GM19455 (cell line): ENCODE results near the gene FRMD3.
"Not testable (repeated sequence)": the region's sequence is repeated elsewhere in the genome, so short reads cannot be mapped to it uniquely, and the experiment has no call there.

Source experiments
- ATAC-seq: cut with Tn5 transposase; IDR thresholded peaks from one replicate; pipeline ENCODE4 v1.9.1; 2021; ENCODE audit not compliant: unreplicated experiment

The FRMD3 gene

DNA sequence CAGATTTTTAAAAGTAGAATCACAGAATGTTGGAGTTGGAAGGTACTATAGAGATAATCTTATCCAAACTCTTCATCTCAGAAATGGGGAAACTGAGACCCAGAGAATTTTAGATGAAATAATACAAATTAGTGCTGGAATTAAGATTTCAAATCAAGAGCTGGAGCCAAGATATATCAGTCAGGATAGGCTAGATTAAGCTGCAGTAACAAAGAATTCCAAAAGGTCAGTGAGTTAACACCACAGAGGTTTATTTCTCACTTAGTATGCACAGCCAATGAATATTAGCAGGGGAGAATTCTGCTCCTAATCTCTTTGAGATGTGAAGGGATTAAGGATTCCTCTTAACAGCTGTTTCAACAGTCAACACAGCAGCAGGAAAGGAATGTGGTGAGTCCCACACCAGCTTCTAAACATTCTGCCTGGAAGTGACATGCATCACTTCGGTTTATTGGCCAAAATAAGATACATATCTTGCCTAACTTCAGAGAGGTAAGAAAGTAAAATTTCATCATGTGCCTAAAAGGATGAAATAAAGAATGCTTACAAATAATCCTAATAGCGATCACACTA lies 136.8 kb downstream of the FRMD3 start:
- ATAC-seq: no peak

DNA sequence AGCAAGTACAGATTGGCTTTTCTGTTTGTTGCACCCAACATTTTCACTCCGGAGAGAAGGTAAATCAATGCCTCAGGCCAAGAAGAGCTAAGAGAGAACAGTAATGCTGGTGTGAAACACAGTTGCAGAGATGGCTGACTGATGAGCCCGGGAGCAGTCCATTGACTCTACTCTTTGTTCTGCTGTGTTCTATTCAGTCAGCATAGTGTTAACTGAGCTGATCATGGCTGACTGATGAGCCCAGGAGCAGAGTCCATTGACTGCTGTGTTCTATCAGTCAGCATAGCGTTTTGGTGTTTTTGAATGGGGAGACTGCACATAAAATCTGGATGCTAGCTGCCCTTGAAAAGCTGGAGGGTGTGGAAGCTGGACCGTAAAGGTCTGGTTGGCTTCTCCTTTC lies 141.4 kb downstream of the FRMD3 start:
- no peak for ATAC-seq

DNA sequence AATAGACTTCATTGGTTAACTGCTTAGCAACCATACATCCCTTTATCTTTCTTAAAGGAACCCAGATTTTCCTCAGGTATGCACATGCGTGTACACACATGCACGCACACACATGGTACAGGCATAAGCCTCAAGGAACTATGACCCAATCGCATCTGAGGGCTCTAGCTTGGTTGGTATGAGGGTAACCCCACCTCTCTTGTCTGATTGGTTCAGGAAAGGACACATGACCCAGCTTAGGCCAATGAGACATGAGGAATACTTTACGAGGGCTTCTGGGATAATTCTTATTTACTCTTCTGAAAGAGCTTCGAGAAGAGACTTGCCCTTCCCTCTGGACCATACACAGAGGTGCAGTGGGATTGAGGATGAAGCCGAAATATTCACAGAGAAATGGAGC lies 141.9 kb downstream of the FRMD3 start:
- no peak for ATAC-seq

DNA sequence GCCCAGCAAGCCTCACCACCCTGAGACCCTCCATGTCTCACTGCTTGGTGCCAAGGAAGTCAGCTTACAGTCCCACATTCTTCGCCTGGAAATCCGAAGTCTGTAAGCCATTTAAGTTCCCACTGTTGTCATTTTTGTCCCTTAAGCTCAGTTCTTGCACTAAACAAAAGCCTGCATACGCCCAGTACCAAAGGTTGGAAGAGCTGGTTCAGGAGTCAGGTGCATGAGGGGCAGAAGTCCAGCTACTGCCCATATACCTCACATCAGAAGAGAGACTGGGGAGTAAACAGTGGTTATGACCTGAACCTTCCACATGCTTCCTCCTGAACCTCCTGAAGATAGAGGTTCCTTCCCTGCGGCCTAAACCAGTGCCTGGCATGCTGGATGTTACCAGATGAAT lies 146.0 kb downstream of the FRMD3 start:
- no peak for ATAC-seq

DNA sequence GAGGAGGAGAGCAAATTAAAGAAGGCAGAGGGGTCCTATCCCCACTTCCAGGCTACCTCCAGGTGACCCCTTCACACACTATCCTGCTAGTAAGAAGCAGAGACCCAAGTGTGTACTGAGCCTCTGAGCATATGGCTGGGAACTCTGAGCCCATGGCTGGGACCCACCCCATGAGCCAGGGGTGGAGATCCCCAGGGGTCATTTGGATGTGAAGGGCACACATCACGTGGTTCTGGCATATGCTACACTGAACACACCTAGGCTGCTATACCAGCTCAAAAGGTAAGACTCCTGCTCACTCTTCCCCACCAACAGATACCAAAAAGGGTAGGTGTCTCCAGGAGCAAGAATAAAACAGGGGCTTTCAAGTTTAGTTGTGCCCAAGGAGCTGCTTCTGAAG lies 149.9 kb downstream of the FRMD3 start:
- ATAC-seq: no peak

DNA sequence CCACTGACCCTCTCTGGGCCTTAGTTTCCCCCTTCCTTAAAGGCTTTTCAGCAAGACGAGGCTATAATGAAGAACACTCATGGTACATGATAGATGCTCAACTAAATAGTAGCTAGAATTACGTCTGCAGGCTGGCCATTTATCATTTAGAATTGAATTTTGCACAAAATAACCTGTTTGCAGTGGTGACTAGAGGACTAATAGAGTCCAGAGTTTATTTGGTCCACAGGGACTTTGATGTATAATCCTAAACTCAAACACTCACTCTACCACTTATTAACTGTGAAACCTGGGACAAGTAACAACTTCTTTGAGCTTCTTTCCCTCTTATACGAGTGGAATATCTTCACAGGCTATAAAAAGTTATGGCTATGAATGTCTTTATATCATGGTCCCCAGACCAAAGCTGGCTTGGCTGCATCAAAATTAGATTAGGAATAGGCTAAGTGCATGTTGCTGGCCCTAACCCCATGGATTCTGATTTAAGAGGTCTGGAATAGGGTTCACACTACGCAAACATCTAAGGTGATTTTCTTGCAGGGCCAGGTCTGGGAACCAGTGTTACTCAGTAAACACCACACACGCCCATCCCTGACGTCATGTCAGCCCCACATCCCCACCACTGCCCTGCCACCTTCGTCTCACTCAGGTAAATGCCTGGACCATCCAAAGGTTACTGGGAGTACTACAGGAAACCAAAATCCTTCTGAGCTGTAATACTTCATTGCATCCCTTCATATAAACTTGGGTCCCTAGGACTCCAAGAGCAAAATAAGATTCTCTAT lies 150.6 kb downstream of the FRMD3 start:
- ATAC-seq: no peak

DNA sequence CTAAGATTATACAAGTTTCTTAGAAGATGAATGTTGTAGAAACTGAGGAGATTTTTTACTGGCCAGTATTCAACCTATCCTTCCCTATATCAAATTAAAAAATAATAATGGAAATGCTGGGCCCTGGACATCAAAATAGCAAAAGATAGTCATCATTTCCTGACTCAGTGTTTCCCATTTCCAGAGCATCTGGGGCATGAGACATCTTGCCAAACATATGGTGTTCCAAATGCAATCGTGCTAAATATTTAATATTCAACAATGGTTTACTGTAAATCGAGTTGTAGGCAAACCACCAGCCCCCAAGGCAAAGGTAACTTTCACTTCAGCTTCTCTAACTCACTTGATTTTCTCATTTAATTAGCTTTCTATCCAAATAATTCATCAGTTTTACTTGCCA lies 152.9 kb downstream of the FRMD3 start:
- ATAC-seq: no peak

DNA sequence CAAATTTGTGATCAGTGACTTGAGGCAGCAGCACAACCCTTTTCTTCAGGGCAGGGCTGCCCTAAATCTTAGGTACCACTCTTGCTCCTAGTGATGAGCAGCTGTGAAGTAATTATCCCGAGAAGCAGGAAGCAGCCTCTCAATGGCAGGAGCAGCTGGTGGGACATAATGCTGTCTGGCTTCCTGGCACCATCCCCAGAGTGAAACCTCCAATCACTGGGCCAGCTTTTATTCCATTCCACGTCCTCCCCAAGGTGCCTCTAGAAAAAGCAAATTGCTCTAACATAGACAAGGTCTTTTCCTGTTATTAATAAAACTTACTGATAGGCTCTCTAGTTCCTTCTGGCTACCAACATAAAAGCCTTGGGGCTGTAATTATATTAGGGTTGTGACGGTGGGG lies 154.0 kb downstream of the FRMD3 start:
- no peak for ATAC-seq

DNA sequence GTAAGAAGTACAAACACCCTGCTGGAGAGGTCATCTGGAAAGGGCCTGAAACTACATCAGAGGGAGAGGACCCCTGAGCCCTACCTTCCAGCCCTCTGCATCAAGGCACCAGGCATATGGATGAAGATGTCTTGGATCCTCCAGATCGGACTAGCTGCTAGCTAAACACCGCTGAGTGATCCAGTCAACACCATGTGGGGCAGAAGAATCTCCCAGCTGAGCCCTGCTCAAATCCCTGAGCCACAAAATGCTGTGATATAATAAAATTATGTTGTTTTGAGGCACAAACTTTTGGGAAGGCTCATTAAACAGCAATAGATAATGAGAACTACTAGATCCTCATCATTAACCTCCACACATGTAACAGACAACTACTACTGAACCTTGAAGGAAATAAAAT lies 155.2 kb downstream of the FRMD3 start:
- ATAC-seq: no peak

DNA sequence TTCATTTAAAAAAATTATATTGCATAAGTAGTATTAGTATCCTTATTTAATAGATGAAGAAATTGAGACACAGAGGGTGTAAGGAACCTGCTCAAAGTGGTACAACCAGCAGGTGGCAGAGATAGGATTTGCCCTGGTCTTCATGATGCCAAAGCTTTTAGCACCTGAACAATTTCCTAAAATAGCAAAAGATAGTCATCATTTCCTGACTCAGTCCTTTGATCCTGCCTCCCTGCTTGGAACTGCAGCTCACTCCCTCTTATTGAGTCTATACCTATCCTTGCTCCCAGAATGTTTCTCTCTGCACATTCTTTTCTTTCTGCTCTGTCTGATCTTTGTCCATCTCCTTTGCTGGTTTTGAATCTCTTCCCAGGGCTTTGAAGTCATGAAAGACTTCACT lies 155.8 kb downstream of the FRMD3 start:
- ATAC-seq: no peak

DNA sequence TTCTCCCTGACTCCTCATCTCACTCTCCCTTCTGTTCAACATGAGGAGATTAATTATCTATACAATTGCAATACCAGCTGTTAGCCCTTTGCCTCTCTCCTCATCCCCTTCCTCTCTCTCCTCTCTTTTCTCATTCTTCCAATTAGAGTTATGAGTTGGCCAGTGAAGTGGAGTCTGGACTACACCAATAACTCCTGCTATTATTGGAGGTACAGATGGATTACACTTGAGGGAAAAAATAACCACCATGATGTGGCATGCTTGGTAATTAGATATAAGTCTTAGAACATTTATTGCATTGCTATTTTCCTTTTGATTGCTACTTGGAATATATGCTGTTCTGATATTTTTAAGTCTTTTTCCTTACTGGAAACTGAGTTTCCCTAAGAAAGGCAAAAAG lies 159.2 kb downstream of the FRMD3 start:
- no peak for ATAC-seq

DNA sequence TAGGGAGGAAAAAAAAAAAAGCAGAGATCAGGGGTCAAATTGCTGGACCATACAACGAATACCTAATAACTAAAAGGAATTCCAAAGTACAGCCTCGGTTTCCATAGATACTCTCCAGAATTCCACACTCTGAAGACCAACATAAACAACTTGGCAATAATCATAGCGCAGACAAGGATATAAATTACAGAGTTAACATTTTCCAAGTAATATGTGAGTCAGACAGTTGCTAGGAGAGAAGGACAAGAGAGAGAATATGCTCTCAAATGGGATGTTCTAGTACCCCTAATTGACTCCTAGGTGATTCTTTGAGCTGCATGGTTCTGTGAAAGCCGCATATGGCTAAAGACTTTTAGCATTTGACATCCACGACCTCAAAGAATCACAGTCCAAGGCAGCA lies 165.2 kb downstream of the FRMD3 start:
- no peak for ATAC-seq

DNA sequence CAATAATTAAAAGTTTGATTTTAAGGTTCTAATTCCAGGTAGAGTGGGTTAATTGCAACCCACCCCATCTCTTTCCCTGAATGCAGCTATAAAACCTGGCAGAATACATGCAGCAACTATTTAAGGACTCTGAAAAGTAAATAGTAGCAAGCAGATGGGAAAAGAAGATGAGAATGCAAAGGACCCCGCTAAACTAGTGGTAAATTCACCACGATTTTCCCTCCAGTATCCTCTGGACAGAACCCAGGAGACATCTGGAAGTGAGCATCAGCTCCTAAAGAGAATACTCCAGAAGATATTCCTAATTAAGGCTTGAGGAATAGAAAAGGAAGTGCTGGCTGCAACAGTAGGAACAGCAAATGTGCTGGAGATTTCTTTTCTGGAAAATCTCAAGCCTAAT lies 170.9 kb downstream of the FRMD3 start:
- no peak for ATAC-seq

DNA sequence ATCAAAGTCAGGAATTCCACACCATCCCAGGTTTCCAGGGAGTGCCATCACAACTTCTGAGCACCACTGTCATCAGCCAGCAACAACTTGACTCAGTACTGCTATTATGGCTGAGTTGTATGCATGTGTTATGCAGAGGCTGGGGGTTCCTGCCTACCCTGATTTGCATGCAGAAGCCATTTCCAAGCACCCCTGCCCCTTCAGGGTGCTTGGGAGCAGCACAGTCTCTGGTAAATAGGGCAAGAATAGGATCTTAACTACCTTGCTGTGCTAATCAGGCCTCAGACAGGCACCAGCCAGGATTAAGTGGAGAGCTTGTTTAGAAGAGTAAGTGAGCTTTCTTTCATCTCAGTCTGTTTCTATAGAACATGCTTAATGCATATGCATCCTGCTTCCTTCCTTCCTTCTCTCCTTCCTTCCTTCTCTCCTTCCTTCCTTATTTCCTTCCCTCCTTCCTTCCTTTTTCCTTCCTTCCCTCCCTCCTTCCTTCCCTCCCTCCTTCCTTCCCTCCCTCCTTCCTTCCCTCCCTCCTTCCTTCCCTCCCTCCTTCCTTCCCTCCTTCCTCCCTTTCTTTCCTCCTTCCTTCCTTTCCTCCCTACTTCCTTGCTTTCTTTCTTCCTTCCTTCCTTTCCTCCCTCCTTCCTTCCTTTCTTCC lies 175.7 kb downstream of the FRMD3 start:
- ATAC-seq: no peak

DNA sequence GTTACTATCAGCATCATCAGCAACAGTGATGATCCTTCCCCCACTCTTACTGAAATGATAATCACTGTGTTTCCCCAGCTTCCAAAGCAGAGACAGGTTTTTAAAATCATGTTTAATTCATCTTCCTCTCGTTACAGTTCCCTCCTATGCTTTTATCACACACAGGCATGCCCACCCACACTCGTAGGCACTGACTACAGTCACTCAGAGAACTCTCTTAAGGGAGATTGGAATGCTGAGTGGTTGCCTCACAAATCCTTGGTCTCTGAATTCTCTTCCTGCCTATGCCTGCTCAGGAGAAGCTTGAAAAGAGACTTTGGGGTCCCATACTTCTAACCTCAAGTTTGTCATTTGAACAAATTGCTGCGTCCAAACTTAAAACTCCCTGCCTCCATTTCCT lies 179.2 kb downstream of the FRMD3 start:
- no peak for ATAC-seq

DNA sequence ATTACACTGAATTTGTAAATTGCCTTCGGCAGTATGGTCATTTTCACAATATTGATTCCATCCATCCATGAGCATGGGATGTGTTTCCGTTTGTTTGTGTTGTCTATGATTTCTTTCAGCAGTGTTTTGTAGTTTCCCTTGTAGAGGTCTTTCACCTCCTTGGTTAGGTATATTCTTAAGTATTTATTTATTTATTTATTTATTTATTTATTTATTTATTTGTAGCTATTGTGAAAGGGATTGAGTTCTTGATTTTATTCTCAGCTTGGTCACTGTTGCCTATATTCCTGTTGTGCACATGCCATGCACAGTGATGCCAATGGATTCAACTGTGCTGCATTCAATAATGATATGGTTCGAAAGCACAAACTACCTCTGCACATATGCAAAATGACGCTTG lies 179.7 kb downstream of the FRMD3 start:
- not testable (repeated sequence) for ATAC-seq

DNA sequence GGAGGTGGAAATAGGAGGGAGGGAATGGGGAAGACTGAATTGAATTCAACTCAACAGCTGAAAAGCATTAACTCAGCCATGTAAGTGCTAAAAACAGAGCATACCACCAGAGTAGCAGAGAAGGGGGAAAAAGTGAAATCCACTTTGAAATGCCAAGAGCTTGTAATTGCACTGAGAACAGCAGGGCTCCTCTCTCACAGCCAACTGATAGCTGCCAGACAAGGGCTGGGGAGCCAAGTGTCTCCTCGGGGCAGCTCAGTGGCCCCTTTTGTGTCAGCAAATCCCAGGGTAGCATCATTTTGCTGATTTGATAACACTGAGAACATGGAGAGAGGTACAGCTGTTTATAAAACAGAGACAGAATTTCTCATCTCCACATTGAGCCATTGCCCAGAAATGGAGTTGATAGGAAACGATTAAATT lies 182.5 kb downstream of the FRMD3 start:
- no peak for ATAC-seq

DNA sequence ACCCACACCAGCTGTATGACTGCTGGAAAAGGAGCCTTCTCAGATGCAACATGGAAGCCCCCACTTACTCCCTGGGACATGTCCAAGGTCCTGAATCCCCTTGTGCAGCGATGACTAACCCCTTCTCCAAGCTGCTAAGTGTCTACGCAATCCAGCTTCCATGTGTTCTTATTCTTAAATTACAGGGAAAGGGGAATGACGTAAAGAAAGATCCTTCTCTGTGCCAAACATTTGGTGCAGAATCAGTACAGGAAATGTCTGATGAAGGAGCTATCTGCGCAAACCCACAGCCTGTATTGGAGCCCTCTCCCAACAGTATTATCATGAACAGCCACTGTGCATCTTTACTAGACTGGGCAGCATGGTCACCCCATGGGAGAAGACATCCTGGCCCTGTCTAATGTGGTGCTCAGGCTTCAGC lies 183.2 kb downstream of the FRMD3 start:
- no peak for ATAC-seq

DNA sequence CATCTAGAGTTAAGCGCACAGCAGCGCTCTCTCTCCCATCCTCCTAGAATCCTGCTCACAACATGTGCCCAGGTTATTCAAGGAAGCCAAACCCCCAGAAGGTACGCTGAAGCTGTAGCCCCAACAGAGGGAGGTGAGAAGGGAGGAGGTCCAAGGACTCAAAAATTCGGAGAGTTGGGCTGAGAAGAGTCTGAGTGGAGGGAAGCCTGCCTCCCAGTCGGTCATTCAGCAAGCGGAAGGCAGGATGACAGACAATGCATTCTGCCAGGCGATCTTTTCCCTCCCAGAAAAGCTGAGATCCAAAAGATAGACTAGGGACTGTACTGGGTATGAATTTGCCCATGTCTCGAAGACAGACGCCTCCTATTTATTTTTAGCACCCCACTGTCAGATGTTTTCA lies 189.2 kb downstream of the FRMD3 start:
- ATAC-seq: no peak

DNA sequence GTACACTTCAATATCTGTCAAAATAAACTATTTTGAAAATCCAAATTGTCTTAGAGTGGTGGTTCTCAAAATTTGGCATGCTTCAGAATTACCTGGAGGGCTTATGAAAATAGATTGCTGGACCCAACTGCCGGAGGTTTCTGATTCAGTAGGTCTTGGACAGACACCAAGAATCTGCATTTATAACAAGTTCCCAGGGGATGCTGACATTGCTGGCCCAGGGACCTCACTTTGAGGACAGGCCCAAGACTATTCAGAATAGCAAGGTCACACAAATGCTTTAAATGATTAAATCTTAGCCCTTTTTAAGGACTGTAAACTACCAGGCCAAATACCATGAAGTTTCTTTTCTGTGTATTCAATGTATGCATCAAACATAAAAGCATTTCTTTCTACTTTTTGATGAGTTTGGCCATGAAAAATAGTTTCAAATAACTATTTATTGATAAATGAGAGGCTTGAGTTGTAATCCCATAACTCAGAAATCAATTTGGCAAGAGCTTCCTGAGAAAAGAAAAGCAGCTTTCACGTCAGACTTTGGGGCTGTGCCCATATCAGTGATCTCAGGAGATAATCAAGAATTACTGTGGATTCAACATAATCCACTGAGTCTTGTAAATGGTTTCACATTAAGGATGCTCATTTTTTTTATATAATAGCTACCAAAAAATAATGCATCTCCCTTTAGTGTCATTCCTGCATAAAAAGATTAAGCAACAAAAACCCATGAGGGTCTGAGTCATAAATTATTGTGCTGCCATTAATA lies 191.4 kb downstream of the FRMD3 start:
- no peak for ATAC-seq

DNA sequence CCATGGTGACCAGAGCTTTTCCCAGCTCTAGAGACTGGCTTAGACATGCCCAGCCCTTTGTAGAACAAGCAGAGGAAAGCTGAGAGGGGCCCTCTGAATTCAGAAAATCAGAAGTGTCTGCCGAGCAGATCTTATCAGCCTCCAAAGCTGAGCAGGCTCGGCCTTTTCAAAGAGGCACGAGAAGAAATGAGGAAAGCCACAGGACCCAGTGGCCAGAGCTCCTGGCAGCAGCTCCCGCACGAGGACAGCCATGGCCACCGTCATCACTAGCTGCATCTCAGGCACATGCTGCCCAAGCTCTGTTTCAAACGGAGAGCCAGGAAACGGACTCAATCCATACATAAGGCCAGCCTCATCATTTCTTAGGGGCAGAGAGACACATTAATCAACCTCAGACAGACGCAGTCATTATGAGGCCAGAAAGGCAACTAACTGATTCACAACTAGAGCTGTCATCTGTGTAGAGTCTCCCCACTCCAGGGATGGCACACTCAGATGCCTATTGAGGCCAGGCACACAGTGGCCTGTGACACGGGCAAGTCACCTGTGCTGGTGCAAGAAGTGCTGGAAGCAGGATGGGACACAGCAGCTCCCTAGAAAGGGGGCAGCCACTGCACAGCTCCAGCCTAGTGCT lies 194.7 kb downstream of the FRMD3 start:
- ATAC-seq: no peak
